ENCODE results near the gene DDX54. TPM values are rescaled to one million over a fixed set of nuclear protein-coding genes. Genes with fewer than 3 reads are reported as not detected.

The DDX54 gene
- 44.0 and 53.5 TPM in 2 replicates for total RNA-seq

GRCh38 chr12:113185180-113186032 lies at the start of gene DDX54, which contains the start of gene RITA1:
DDX54 (minus strand) TSS chr12:113185478; CDS start chr12:113185451, 27 bp downstream.
RITA1 (plus strand) TSS chr12:113185721; CDS start chr12:113186747, 1,026 bp downstream.

GRCh38 chr12:113221181-113221996 lies 36.1 kb upstream of the DDX54 start, which contains the start of gene TPCN1:
TPCN1 (plus strand) TSS chr12:113221464; CDS start chr12:113226853, 5,389 bp downstream.

GRCh38 chr12:113149361-113150150 lies 35.7 kb downstream of the DDX54 start, which contains the start of gene CFAP73:
CFAP73 (plus strand) TSS chr12:113149724; CDS start chr12:113149858, 134 bp downstream.

GRCh38 chr12:113135178-113136127 lies 49.8 kb downstream of the DDX54 start, which contains the start of gene RASAL1:
RASAL1 (minus strand) TSS chr12:113135761; CDS start chr12:113135462, 299 bp downstream.

Small RNA genes within 50 kb of the gene (small RNA-seq; reads per million reads assigned to genes)
- gene MIR7106: not detected
- gene RF00019: not detected

Other genes starting within 250 kb of the DDX54 start
- gene OAS3, start 247.0 kb downstream of the DDX54 start, total RNA-seq: 1.1 and 1.6 TPM in 2 replicates
- gene OAS2, start 207.0 kb downstream of the DDX54 start, total RNA-seq: 0.39 and 0.54 TPM in 2 replicates
- not detected in 2 replicates for gene DTX1, start 128.7 kb downstream of the DDX54 start, total RNA-seq
- gene RASAL1, start 49.7 kb downstream of the DDX54 start, total RNA-seq: 0.33 and 0.39 TPM in 2 replicates
- not detected in 2 replicates for gene CFAP73, start 35.8 kb downstream of the DDX54 start, total RNA-seq
- 11.4 and 20.4 TPM in 2 replicates for gene RITA1, start 243 bp upstream of the DDX54 start, total RNA-seq
- 14.4 and 29.4 TPM in 2 replicates for gene TPCN1, start 36.0 kb upstream of the DDX54 start, total RNA-seq
- 13.4 and 19.6 TPM in 2 replicates for gene SLC8B1, start 149.6 kb upstream of the DDX54 start, total RNA-seq
- 20.8 and 31.0 TPM in 2 replicates for gene PLBD2, start 173.1 kb upstream of the DDX54 start, total RNA-seq
- gene SDS, start 218.4 kb upstream of the DDX54 start, total RNA-seq: not detected in 2 replicates
- gene SDSL, start 236.9 kb upstream of the DDX54 start, total RNA-seq: 4.9 and 5.1 TPM in 2 replicates

All from placental epithelial cell (primary cell).